IPS DF 6.9 (cell line): Measurements from ENCODE around the gene HUWE1.

Experiments used
- DNase-seq: peaks from one replicate; pipeline ENCODE4 v3.0.0-alpha.2; 2013; ENCODE audit warnings: low read depth, low spot score
- H3K27ac ChIP-seq: one replicate; pipeline ENCODE4 v1.5.1; 2013; ENCODE audit warnings: low read length, control low read depth
- H3K27me3 ChIP-seq: 2 replicates; pipeline ENCODE4 v1.6.1; 2013; ENCODE audit warnings: mild to moderate bottlenecking, low read length; ENCODE audit not compliant: control insufficient read depth, insufficient read depth
- H3K36me3 ChIP-seq: 2 replicates; pipeline ENCODE4 v1.6.1; 2013; ENCODE audit warnings: low read length; ENCODE audit not compliant: control insufficient read depth, insufficient read depth
- H3K4me1 ChIP-seq: 2 replicates; pipeline ENCODE4 v1.6.1; 2013; ENCODE audit warnings: low read length; ENCODE audit not compliant: control insufficient read depth, insufficient read depth
- H3K4me3 ChIP-seq: 2 replicates; pipeline ENCODE4 v1.5.1; 2013; ENCODE audit warnings: mild to moderate bottlenecking, low read length
- H3K9me3 ChIP-seq: 2 replicates; pipeline ENCODE4 v1.6.1; 2013; ENCODE audit warnings: low read length, inconsistent platforms; ENCODE audit not compliant: control insufficient read depth, insufficient read depth
- WGBS: extraction: QIAGEN DNeasy Blood & Tissue Kit; methylation state at CpG from one replicate; pipeline ENCODE4 v1.1.7; 2013; ENCODE audit warnings: mixed read lengths, missing lambda C conversion rate; ENCODE audit not compliant: insufficient read length, insufficient coverage; 5-methylcytosine and 5-hydroxymethylcytosine counted together

HUWE1 gene

GRCh38 chrX:53660004-53660403 is 26.5 kb downstream of the HUWE1 start:
- no peak for DNase-seq
- no peaks in the 10 kb centered on the region for H3K27me3 ChIP-seq
- WGBS = no CpG with 5 or more reads among the region's 3 CpGs

GRCh38 chrX:53659039-53659438 is 27.5 kb downstream of the HUWE1 start:
- H3K27me3 ChIP-seq = no peaks in the 10 kb centered on the region
- no peak overlapping the region for H3K27ac ChIP-seq
- DNase-seq = no peak
- WGBS = no CpG with 5 or more reads among the region's 1 CpG
- no peaks in the 10 kb centered on the region for H3K4me1 ChIP-seq
- H3K4me3 ChIP-seq = no peak overlapping the region
- H3K9me3 ChIP-seq = no peaks in the 10 kb centered on the region
- no peaks in the 10 kb centered on the region for H3K36me3 ChIP-seq

More at GRCh38 chrX:53660004-53660403, 26.5 kb downstream of the HUWE1 start:
- H3K4me1 ChIP-seq = no peaks in the 10 kb centered on the region
- no peaks in the 10 kb centered on the region for H3K36me3 ChIP-seq
- H3K4me3 ChIP-seq = no peak overlapping the region
- no peaks in the 10 kb centered on the region for H3K9me3 ChIP-seq
- H3K27ac ChIP-seq = no peak overlapping the region

GRCh38 chrX:53656845-53657244 is 29.7 kb downstream of the HUWE1 start:
- Histone ChIP-seq H3K36me3 (no peaks in the 10 kb centered on the region), H3K4me1 (no peaks in the 10 kb centered on the region)
- WGBS = no CpG with 5 or more reads among the region's 1 CpG

GRCh38 chrX:53654376-53654775 is 32.1 kb downstream of the HUWE1 start:
- Histone ChIP-seq H3K4me3 (no peak overlapping the region), H3K4me1 (no peaks in the 10 kb centered on the region), H3K36me3 (no peaks in the 10 kb centered on the region), H3K27ac (no peak overlapping the region), H3K27me3 (no peaks in the 10 kb centered on the region), H3K9me3 (no peaks in the 10 kb centered on the region)
- no peak for DNase-seq
- WGBS = no CpG with 5 or more reads among the region's 3 CpGs

More at GRCh38 chrX:53656845-53657244, 29.7 kb downstream of the HUWE1 start:
- H3K27ac ChIP-seq = no peak overlapping the region
- H3K4me3 ChIP-seq = no peak overlapping the region
- no peaks in the 10 kb centered on the region for H3K9me3 ChIP-seq
- no peaks in the 10 kb centered on the region for H3K27me3 ChIP-seq
- DNase-seq = no peak

- Histone ChIP-seq H3K36me3 (peaks cover 4% of the 10 kb centered on the region; the same call in 1 of the 2 replicates), H3K4me3 (no peak overlapping the region), H3K27ac (no peak overlapping the region), H3K9me3 (no peaks in the 10 kb centered on the region), H3K4me1 (no peaks in the 10 kb centered on the region), H3K27me3 (no peaks in the 10 kb centered on the region)
- WGBS = no CpG with 5 or more reads among the region's 3 CpGs
- DNase-seq = no peak
Measured at GRCh38 chrX:53644751-53645150, 41.8 kb downstream of the HUWE1 start.

- Histone ChIP-seq H3K27ac (no peak overlapping the region), H3K4me3 (no peak overlapping the region), H3K4me1 (no peaks in the 10 kb centered on the region), H3K9me3 (no peaks in the 10 kb centered on the region), H3K36me3 (peaks cover 1% of the 10 kb centered on the region; the same call in 1 of the 2 replicates), H3K27me3 (no peaks in the 10 kb centered on the region)
- no peak for DNase-seq
- WGBS = no CpG with 5 or more reads among the region's 2 CpGs
Measured at GRCh38 chrX:53642337-53642736, 44.2 kb downstream of the HUWE1 start.

- H3K4me1 ChIP-seq = no peaks in the 10 kb centered on the region
- no peak for DNase-seq
Measured at GRCh38 chrX:53639257-53639656, 47.3 kb downstream of the HUWE1 start.

GRCh38 chrX:53637479-53637878 is 49.0 kb downstream of the HUWE1 start:
- no CpG with 5 or more reads among the region's 2 CpGs for WGBS
- no peak for DNase-seq
- Histone ChIP-seq H3K4me3 (no peak overlapping the region), H3K27ac (no peak overlapping the region), H3K36me3 (no peaks in the 10 kb centered on the region; the same call in 1 of the 2 replicates), H3K4me1 (no peaks in the 10 kb centered on the region), H3K27me3 (no peaks in the 10 kb centered on the region), H3K9me3 (no peaks in the 10 kb centered on the region)

More at GRCh38 chrX:53639257-53639656, 47.3 kb downstream of the HUWE1 start:
- H3K9me3 ChIP-seq = no peaks in the 10 kb centered on the region
- H3K36me3 ChIP-seq = no peaks in the 10 kb centered on the region; the same call in 1 of the 2 replicates
- H3K27me3 ChIP-seq = no peaks in the 10 kb centered on the region
- no peak overlapping the region for H3K27ac ChIP-seq
- no peak overlapping the region for H3K4me3 ChIP-seq

GRCh38 chrX:53631156-53631555 is 55.4 kb downstream of the HUWE1 start:
- Histone ChIP-seq H3K4me1 (no peaks in the 10 kb centered on the region), H3K27ac (no peak overlapping the region), H3K4me3 (no peak overlapping the region), H3K36me3 (peaks cover 4% of the 10 kb centered on the region; the same call in 1 of the 2 replicates), H3K27me3 (no peaks in the 10 kb centered on the region), H3K9me3 (no peaks in the 10 kb centered on the region)
- DNase-seq = no peak
- WGBS = no CpG with 5 or more reads among the region's 2 CpGs

GRCh38 chrX:53630261-53630660 is 56.3 kb downstream of the HUWE1 start:
- H3K4me3 ChIP-seq = no peak overlapping the region
- no peaks in the 10 kb centered on the region for H3K27me3 ChIP-seq
- WGBS = no CpG with 5 or more reads among the region's 4 CpGs
- H3K9me3 ChIP-seq = no peaks in the 10 kb centered on the region
- peaks cover 4% of the 10 kb centered on the region; the same call in 1 of the 2 replicates for H3K36me3 ChIP-seq
- no peak for DNase-seq
- no peaks in the 10 kb centered on the region for H3K4me1 ChIP-seq
- no peak overlapping the region for H3K27ac ChIP-seq

- WGBS = no CpG with 5 or more reads among the region's 2 CpGs
- Histone ChIP-seq H3K4me3 (no peak overlapping the region), H3K9me3 (no peaks in the 10 kb centered on the region), H3K4me1 (no peaks in the 10 kb centered on the region), H3K27ac (no peak overlapping the region), H3K36me3 (no peaks in the 10 kb centered on the region; the same call in 1 of the 2 replicates), H3K27me3 (no peaks in the 10 kb centered on the region)
- DNase-seq = no peak
Measured at GRCh38 chrX:53622431-53622830, 64.1 kb downstream of the HUWE1 start.
